GM12891 (cell line): ENCODE measurements around the gene HADH.

ENCODE experiments used
- POLR2A ChIP-seq: IDR thresholded peaks from 2 replicates; pipeline ENCODE4 v1.6.1; 2011; ENCODE audit warnings: low read depth, low read length, control low read depth
- POLR2AphosphoS5 ChIP-seq: IDR thresholded peaks from 2 replicates; pipeline ENCODE4 v1.6.1; 2011; ENCODE audit warnings: low read depth, low read length, control low read depth
- POU2F2 ChIP-seq: IDR thresholded peaks from 2 replicates; pipeline ENCODE4 v1.6.1; 2011; ENCODE audit warnings: low read depth, mild to moderate bottlenecking, control low read depth, low read length, moderate library complexity

DNA sequence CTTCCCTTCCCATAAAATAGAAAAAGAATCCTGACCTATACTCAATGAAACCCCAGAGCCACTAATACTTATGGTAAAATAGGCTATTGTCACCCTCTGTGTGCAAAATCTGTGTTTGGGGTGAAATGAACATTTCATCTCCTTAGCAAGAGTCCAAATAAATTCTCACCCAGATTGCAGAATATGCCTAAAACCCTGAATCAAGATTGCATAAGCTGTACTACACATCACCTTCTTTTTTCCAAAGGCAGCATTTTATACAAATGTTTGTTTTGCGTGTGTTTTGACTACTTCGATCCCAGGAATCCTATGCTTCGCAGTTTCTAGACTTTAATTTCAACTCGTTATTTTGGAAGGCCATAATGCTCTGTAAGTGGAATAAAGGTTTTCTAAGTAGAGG is 12.2 kb upstream of the HADH start:
- TF ChIP-seq POLR2A (no peak), POLR2AphosphoS5 (no peak), POU2F2 (no peak)
